ENCODE results near the gene PRDM7. TPM values are rescaled to one million over a fixed set of nuclear protein-coding genes. Genes with fewer than 3 reads are reported as not detected.

Gene PRDM7
- total RNA-seq, 2 donors from 2014 or later = not detected

- no peak for DNase-seq
- no peaks in the 10 kb centered on the region for H3K9me3 ChIP-seq
- H3K27ac ChIP-seq = no peak overlapping the region
- intact Hi-C loops (cut with DNase I) = no loop called here
- no peak overlapping the region for H3K4me3 ChIP-seq
- H3K27me3 ChIP-seq = no peaks in the 10 kb centered on the region
- no peaks in the 10 kb centered on the region for H3K36me3 ChIP-seq
- TF ChIP-seq CTCF (IDR thresholded peaks at IDR 0.05) = no peak
- no peak overlapping the region for H3K9ac ChIP-seq (ENCODE audit: low read depth in 2 of 2, low read length in 2 of 2)
- no peaks in the 10 kb centered on the region for H3K4me1 ChIP-seq
These were observed 45.0 kb downstream of the PRDM7 start for GRCh38 chr16:90031931-90032673.

GRCh38 chr16:90031186-90031930 lies 45.8 kb downstream of the PRDM7 start:
- Histone ChIP-seq H3K9me3 (no peaks in the 10 kb centered on the region), H3K4me1 (no peaks in the 10 kb centered on the region), H3K4me3 (no peak overlapping the region), H3K27ac (no peak overlapping the region), H3K27me3 (no peaks in the 10 kb centered on the region), H3K36me3 (no peaks in the 10 kb centered on the region), H3K9ac (ENCODE audit: low read depth in 2 of 2, low read length in 2 of 2) (no peak overlapping the region)
- no peak for DNase-seq
- no peak for TF ChIP-seq CTCF (IDR thresholded peaks at IDR 0.05)
- intact Hi-C loops (cut with DNase I) = no loop called here

- no peaks in the 10 kb centered on the region for H3K36me3 ChIP-seq
- H3K9me3 ChIP-seq = no peaks in the 10 kb centered on the region
- H3K27ac ChIP-seq = no peak overlapping the region
- no peaks in the 10 kb centered on the region for H3K4me1 ChIP-seq
- H3K27me3 ChIP-seq = no peaks in the 10 kb centered on the region
- TF ChIP-seq CTCF (IDR thresholded peaks at IDR 0.05) = no peak
- no peak overlapping the region for H3K4me3 ChIP-seq
- no peak overlapping the region for H3K9ac ChIP-seq (ENCODE audit: low read depth in 2 of 2, low read length in 2 of 2)
- intact Hi-C loops (cut with DNase I) = no loop called here
- no peak for DNase-seq
These were observed 48.1 kb downstream of the PRDM7 start for GRCh38 chr16:90028985-90029384.

GRCh38 chr16:90027611-90028010 lies 49.5 kb downstream of the PRDM7 start:
- Histone ChIP-seq H3K9me3 (no peaks in the 10 kb centered on the region), H3K4me3 (no peak overlapping the region), H3K27ac (no peak overlapping the region), H3K9ac (ENCODE audit: low read depth in 2 of 2, low read length in 2 of 2) (no peak overlapping the region), H3K27me3 (no peaks in the 10 kb centered on the region), H3K36me3 (no peaks in the 10 kb centered on the region), H3K4me1 (no peaks in the 10 kb centered on the region)
- intact Hi-C loops (cut with DNase I) = no loop called here
- no peak for TF ChIP-seq CTCF (IDR thresholded peaks at IDR 0.05)
- DNase-seq = no peak

- H3K9me3 ChIP-seq = no peaks in the 10 kb centered on the region
- TF ChIP-seq CTCF (IDR thresholded peaks at IDR 0.05) = no peak
- H3K9ac ChIP-seq (ENCODE audit: low read depth in 2 of 2, low read length in 2 of 2) = no peak overlapping the region
- no peaks in the 10 kb centered on the region for H3K36me3 ChIP-seq
- H3K4me1 ChIP-seq = peaks cover 3% of the 10 kb centered on the region
- no peak for DNase-seq
- H3K27me3 ChIP-seq = no peaks in the 10 kb centered on the region
- no peak overlapping the region for H3K4me3 ChIP-seq
- intact Hi-C loops (cut with DNase I) = no loop called here
- no peak overlapping the region for H3K27ac ChIP-seq
These were observed 51.0 kb downstream of the PRDM7 start for GRCh38 chr16:90026135-90026534.

All from colonic mucosa (tissue), 4 donors.